Measurements from ENCODE around the gene PBX1. TPM values are rescaled to one million over a fixed set of nuclear protein-coding genes. Genes with fewer than 3 reads are reported as not detected.

Gene PBX1
- total and polyA plus RNA-seq, 8 donors, result 17.3 to 113 (median 91.9) TPM

GRCh38 chr1:164733734-164734133 lies 174.8 kb downstream of the PBX1 start:
- H3K27ac ChIP-seq, result no peak overlapping the region
- no peak for TF ChIP-seq CTCF (IDR thresholded peaks at IDR 0.05)
- no peak for DNase-seq
- H3K9me3 ChIP-seq, result no peaks in the 10 kb centered on the region
- no peak overlapping the region for H3K4me3 ChIP-seq
- peaks cover 5 to 18% (median 5%) of the 10 kb centered on the region in 3 donors for H3K4me1 ChIP-seq
- H3K27me3 ChIP-seq, result no peaks in the 10 kb centered on the region
- no peaks in the 10 kb centered on the region for H3K36me3 ChIP-seq
- no peak for ATAC-seq
- no peak for FAIRE-seq
- intact Hi-C loops (cut with DNase I), result no loop called here
- WGBS, 2 donors, result 85 to 86% methylated on average over 4 of the region's 4 CpGs

- Histone ChIP-seq H3K36me3 (no peaks in the 10 kb centered on the region), H3K9me3 (no peaks in the 10 kb centered on the region), H3K27ac (no peak overlapping the region), H3K4me1 (peaks cover 5 to 11% (median 11%) of the 10 kb centered on the region in 3 donors), H3K4me3 (no peak overlapping the region), H3K27me3 (no peaks in the 10 kb centered on the region)
- intact Hi-C loops (cut with DNase I), result no loop called here
- ATAC-seq, result peak in 3 of 4 donors; percentile 42 to 46 (median 46)
- FAIRE-seq, result no peak
- TF ChIP-seq CTCF (IDR thresholded peaks at IDR 0.05), result no peak
- WGBS, 2 donors, result 86 to 89% methylated on average over 7 of the region's 7 CpGs
- no peak for DNase-seq
Observed at GRCh38 chr1:164735315-164736052, 176.5 kb downstream of the PBX1 start.

GRCh38 chr1:164736137-164736536 lies 177.2 kb downstream of the PBX1 start:
- H3K4me3 ChIP-seq, result no peak overlapping the region
- no peaks in the 10 kb centered on the region for H3K9me3 ChIP-seq
- WGBS, 2 donors, result 96 to 98% methylated on average over 8 of the region's 8 CpGs
- intact Hi-C loops (cut with DNase I), result no loop called here
- no peak overlapping the region for H3K27ac ChIP-seq
- TF ChIP-seq CTCF (IDR thresholded peaks at IDR 0.05), result no peak
- FAIRE-seq (no peak), DNase-seq (no peak), ATAC-seq (no peak)
- no peaks in the 10 kb centered on the region for H3K36me3 ChIP-seq
- H3K27me3 ChIP-seq, result no peaks in the 10 kb centered on the region
- peaks cover 5 to 12% (median 11%) of the 10 kb centered on the region in 3 donors for H3K4me1 ChIP-seq

GRCh38 chr1:164739189-164739588 lies 180.2 kb downstream of the PBX1 start:
- Histone ChIP-seq H3K4me3 (no peak overlapping the region), H3K27ac (no peak overlapping the region), H3K36me3 (no peaks in the 10 kb centered on the region), H3K27me3 (no peaks in the 10 kb centered on the region), H3K9me3 (no peaks in the 10 kb centered on the region), H3K4me1 (peaks cover 0 to 11% (median 9%) of the 10 kb centered on the region in 3 donors)
- intact Hi-C loops (cut with DNase I), result no loop called here
- WGBS, 2 donors, result 79% methylated on average over 10 of the region's 10 CpGs
- no peak for DNase-seq
- no peak for FAIRE-seq
- peak in 3 of 4 donors; percentile 26 to 52 (median 36) for ATAC-seq
- TF ChIP-seq CTCF (IDR thresholded peaks at IDR 0.05), result no peak

- no peak overlapping the region for H3K4me3 ChIP-seq
- no peaks in the 10 kb centered on the region for H3K36me3 ChIP-seq
- FAIRE-seq, result no peak
- WGBS, 2 donors, result 86 to 93% methylated on average over 3 of the region's 3 CpGs
- no peaks in the 10 kb centered on the region for H3K9me3 ChIP-seq
- no peak for ATAC-seq
- TF ChIP-seq CTCF (IDR thresholded peaks at IDR 0.05), result no peak
- intact Hi-C loops (cut with DNase I), result no loop called here
- H3K27ac ChIP-seq, result no peak overlapping the region
- no peak for DNase-seq
- H3K4me1 ChIP-seq, result peaks cover 0 to 11% (median 4%) of the 10 kb centered on the region in 3 donors
- H3K27me3 ChIP-seq, result no peaks in the 10 kb centered on the region
Observed at GRCh38 chr1:164740000-164740526, 181.1 kb downstream of the PBX1 start.
